Sigmoid colon (tissue), 4 donors: Measurements from ENCODE around the gene NRP1.

Experiments used
- POLR2A ChIP-seq, 2 donors: fragments of 450-650 bp; IDR thresholded peaks; one replicate each; pipeline ENCODE4 v1.6.1; 2016; ENCODE audit warnings: antibody characterized with exemption in 2 of 2, mild to moderate bottlenecking in 2 of 2, moderate library complexity in 2 of 2
- POLR2AphosphoS5 ChIP-seq, 4 donors: sonication (generic); formaldehyde crosslinking; IDR thresholded peaks; one replicate each; pipeline ENCODE4 v1.6.1; 2017; ENCODE audit warnings: antibody characterized with exemption in 4 of 4
- TF ChIP-seq, protein P1 (sequence below), 4 experiments: fragments of 450-650 bp in 3 of 4; fragments of 200-600 bp in 1 of 4; IDR thresholded peaks; one replicate each; pipeline ENCODE4 v1.5.1; 2016 to 2019; ENCODE audit warnings: antibody characterized with exemption in 4 of 4, mild to moderate bottlenecking in 3 of 4, moderate library complexity in 2 of 4

DNA sequence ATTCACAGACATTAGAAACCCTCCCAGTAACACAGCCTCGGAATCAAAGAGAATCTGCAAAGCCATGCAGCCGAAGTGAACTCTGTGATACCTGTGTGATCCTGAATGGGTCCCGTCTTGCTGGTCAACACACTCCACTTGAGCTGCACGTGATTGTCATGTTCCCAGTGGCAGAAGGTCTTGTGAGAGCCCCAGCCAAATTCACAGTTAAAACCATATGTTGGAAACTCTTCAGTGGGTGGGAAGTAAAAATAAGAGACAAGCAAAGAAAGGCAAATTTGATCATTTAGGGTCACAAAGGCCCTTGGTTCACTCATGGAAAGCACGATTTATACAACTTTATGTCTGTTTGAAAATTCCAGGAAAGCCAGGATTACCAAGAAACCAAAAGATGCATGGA lies 142.3 kb downstream of the NRP1 start:
- TF ChIP-seq, protein P1, sequence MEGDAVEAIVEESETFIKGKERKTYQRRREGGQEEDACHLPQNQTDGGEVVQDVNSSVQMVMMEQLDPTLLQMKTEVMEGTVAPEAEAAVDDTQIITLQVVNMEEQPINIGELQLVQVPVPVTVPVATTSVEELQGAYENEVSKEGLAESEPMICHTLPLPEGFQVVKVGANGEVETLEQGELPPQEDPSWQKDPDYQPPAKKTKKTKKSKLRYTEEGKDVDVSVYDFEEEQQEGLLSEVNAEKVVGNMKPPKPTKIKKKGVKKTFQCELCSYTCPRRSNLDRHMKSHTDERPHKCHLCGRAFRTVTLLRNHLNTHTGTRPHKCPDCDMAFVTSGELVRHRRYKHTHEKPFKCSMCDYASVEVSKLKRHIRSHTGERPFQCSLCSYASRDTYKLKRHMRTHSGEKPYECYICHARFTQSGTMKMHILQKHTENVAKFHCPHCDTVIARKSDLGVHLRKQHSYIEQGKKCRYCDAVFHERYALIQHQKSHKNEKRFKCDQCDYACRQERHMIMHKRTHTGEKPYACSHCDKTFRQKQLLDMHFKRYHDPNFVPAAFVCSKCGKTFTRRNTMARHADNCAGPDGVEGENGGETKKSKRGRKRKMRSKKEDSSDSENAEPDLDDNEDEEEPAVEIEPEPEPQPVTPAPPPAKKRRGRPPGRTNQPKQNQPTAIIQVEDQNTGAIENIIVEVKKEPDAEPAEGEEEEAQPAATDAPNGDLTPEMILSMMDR (IDR thresholded peaks at IDR 0.05), result no peak
- no peak for TF ChIP-seq POLR2A (IDR thresholded peaks at IDR 0.05)
- no peak for TF ChIP-seq POLR2AphosphoS5 (IDR thresholded peaks at IDR 0.05)
